HEK293 (cell line): Measurements from ENCODE around the gene NGF.

Experiments
- CTCF ChIA-PET: fragments of 350-600 bp; formaldehyde crosslinking; extraction: SDS; loops from one replicate; lab custom pipeline; 2021; ENCODE audit warnings: antibody characterized with exemption; lab: Yijun Ruan, JAX
- POLR2A ChIA-PET: fragments of 300-600 bp; formaldehyde crosslinking; extraction: SDS; loops from one replicate; lab custom pipeline; 2020; ENCODE audit warnings: antibody characterized with exemption, inconsistent platforms; lab: Yijun Ruan, JAX
- H3K27ac ChIP-seq: fragments of 200-500 bp; sonication (Bioruptor generic); 2 replicates; pipeline ENCODE4 v1.5.1; 2014; ENCODE audit warnings: low read depth, low read length, control low read depth, inconsistent platforms; ENCODE audit errors: extremely low read depth
- H3K36me3 ChIP-seq, 2 experiments: fragments of 200-500 bp in 1 of 2; sonication (Bioruptor generic) in 1 of 2; 1 replicate in 1 of 2; 2 replicates in 1 of 2; pipeline ENCODE4 v1.5.1; 2014 to 2017; ENCODE audit warnings: inconsistent platforms in 2 of 2, low read length in 2 of 2; ENCODE audit not compliant: control insufficient read depth in 2 of 2, insufficient read depth in 1 of 2
- H3K4me1 ChIP-seq: fragments of 200-500 bp; sonication (Bioruptor generic); 2 replicates; pipeline ENCODE4 v1.5.1; 2014; ENCODE audit warnings: mild to moderate bottlenecking, low read length, inconsistent platforms; ENCODE audit not compliant: control insufficient read depth, insufficient read depth
- H3K4me3 ChIP-seq: 2 replicates; pipeline ENCODE4 v1.5.1; 2011; ENCODE audit warnings: low read depth, mild to moderate bottlenecking, control low read depth, low read length, moderate library complexity
- H3K9me3 ChIP-seq: fragments of 200-500 bp; sonication (Bioruptor generic); 2 replicates; pipeline ENCODE4 v1.5.1; 2014; ENCODE audit warnings: low read depth, low read length, inconsistent platforms; ENCODE audit not compliant: control insufficient read depth, insufficient read depth
- RBAK ChIP-seq: fragments of 450-650 bp; formaldehyde crosslinking; IDR thresholded peaks from 2 replicates; pipeline ENCODE4 v1.5.1; 2016; ENCODE audit warnings: missing biosample characterization, missing genetic modification characterization
- ZIC2 ChIP-seq: fragments of 450-650 bp; formaldehyde crosslinking; IDR thresholded peaks from 2 replicates; pipeline ENCODE4 v1.5.1; 2016; ENCODE audit warnings: missing biosample characterization, missing genetic modification characterization
- ZNF16 ChIP-seq: fragments of 450-650 bp; formaldehyde crosslinking; IDR thresholded peaks from 2 replicates; pipeline ENCODE4 v1.5.1; 2016; ENCODE audit warnings: low read depth, missing biosample characterization, missing genetic modification characterization
- ZNF239 ChIP-seq: fragments of 450-650 bp; formaldehyde crosslinking; IDR thresholded peaks from 2 replicates; pipeline ENCODE4 v1.5.1; 2016; ENCODE audit warnings: missing biosample characterization, missing genetic modification characterization
- ZNF362 ChIP-seq: fragments of 450-650 bp; formaldehyde crosslinking; IDR thresholded peaks from 2 replicates; pipeline ENCODE4 v1.5.1; 2016; ENCODE audit warnings: missing biosample characterization, missing genetic modification characterization
- ZNF433 ChIP-seq: fragments of 450-650 bp; formaldehyde crosslinking; IDR thresholded peaks from 2 replicates; pipeline ENCODE4 v1.5.1; 2016; ENCODE audit warnings: missing biosample characterization, missing genetic modification characterization, low read depth
- ZNF530 ChIP-seq: fragments of 450-650 bp; formaldehyde crosslinking; IDR thresholded peaks from 2 replicates; pipeline ENCODE4 v1.5.1; 2016; ENCODE audit warnings: low read depth, missing biosample characterization, missing genetic modification characterization
- ZNF544 ChIP-seq: fragments of 450-650 bp; formaldehyde crosslinking; IDR thresholded peaks from 2 replicates; pipeline ENCODE4 v1.5.0; 2017; ENCODE audit warnings: missing biosample characterization, missing genetic modification characterization
- ZNF596 ChIP-seq: fragments of 450-650 bp; IDR thresholded peaks from 2 replicates; pipeline ENCODE4 v1.5.0; 2018; ENCODE audit warnings: missing biosample characterization, mild to moderate bottlenecking, missing genetic modification characterization, moderate library complexity
- ZNF600 ChIP-seq: fragments of 450-650 bp; formaldehyde crosslinking; IDR thresholded peaks from 2 replicates; pipeline ENCODE4 v1.5.1; 2016; ENCODE audit warnings: missing biosample characterization, missing genetic modification characterization
- ZNF645 ChIP-seq: fragments of 450-650 bp; formaldehyde crosslinking; IDR thresholded peaks from 2 replicates; pipeline ENCODE4; 2016; ENCODE audit warnings: missing biosample characterization, missing genetic modification characterization
- ZNF664 ChIP-seq: fragments of 450-650 bp; formaldehyde crosslinking; IDR thresholded peaks from 2 replicates; pipeline ENCODE4 v1.5.1; 2016; ENCODE audit warnings: missing biosample characterization, missing genetic modification characterization
- ZNF76 ChIP-seq: fragments of 450-650 bp; formaldehyde crosslinking; IDR thresholded peaks from 2 replicates; pipeline ENCODE4; 2016; ENCODE audit warnings: low read depth, missing biosample characterization, missing genetic modification characterization, borderline replicate concordance
- ZNF792 ChIP-seq: fragments of 450-650 bp; formaldehyde crosslinking; IDR thresholded peaks from 2 replicates; pipeline ENCODE4 v1.5.1; 2016; ENCODE audit warnings: missing biosample characterization, missing genetic modification characterization
- ZNF843 ChIP-seq: fragments of 450-650 bp; formaldehyde crosslinking; IDR thresholded peaks from 2 replicates; pipeline ENCODE4 v1.5.1; 2016; ENCODE audit warnings: missing biosample characterization, missing genetic modification characterization
- ZSCAN18 ChIP-seq: fragments of 450-650 bp; formaldehyde crosslinking; IDR thresholded peaks from 2 replicates; pipeline ENCODE4 v1.5.1; 2016; ENCODE audit warnings: missing biosample characterization, missing genetic modification characterization
- ZSCAN23 ChIP-seq: fragments of 450-650 bp; formaldehyde crosslinking; IDR thresholded peaks from 2 replicates; pipeline ENCODE4 v1.5.1; 2016; ENCODE audit warnings: missing biosample characterization, missing genetic modification characterization
- TF ChIP-seq, protein P1 (sequence below): fragments of 450-650 bp; formaldehyde crosslinking; conservative IDR thresholded peaks from 2 replicates; pipeline ENCODE4 v1.5.1; 2016; ENCODE audit warnings: low read depth, missing biosample characterization, missing genetic modification characterization

NGF gene

GRCh38 chr1:115374598-115374997 is 36.5 kb upstream of the NGF start:
- ChIA-PET CTCF (interaction anchor here (0.5 to 0.9 kb wide), 2 partner anchors 66 to 236 kb away, joined by 3 read pairs; no protein-coding TSS in a partner anchor), POLR2A (no interaction called here)
- Histone ChIP-seq H3K4me1 (no peaks in the 10 kb centered on the region), H3K4me3 (no peak overlapping the region), H3K9me3 (no peaks in the 10 kb centered on the region), H3K36me3 (no peaks in the 10 kb centered on the region), H3K27ac (no peak overlapping the region)
- no peak for TF ChIP-seq ZNF645
- TF ChIP-seq ZNF664 (tag by site-specific recombination): peak; percentile 57; the same call in 1 of the 2 replicates
- no peak for TF ChIP-seq ZNF239 (tag by site-specific recombination)

- CTCF ChIA-PET: no interaction called here
- no peak overlapping the region for H3K4me3 ChIP-seq
- no peak for TF ChIP-seq ZNF544 (tag by site-specific recombination)
- TF ChIP-seq ZNF16 (tag by site-specific recombination): no peak
- TF ChIP-seq ZNF843 (tag by site-specific recombination): no peak
- TF ChIP-seq, protein P1, sequence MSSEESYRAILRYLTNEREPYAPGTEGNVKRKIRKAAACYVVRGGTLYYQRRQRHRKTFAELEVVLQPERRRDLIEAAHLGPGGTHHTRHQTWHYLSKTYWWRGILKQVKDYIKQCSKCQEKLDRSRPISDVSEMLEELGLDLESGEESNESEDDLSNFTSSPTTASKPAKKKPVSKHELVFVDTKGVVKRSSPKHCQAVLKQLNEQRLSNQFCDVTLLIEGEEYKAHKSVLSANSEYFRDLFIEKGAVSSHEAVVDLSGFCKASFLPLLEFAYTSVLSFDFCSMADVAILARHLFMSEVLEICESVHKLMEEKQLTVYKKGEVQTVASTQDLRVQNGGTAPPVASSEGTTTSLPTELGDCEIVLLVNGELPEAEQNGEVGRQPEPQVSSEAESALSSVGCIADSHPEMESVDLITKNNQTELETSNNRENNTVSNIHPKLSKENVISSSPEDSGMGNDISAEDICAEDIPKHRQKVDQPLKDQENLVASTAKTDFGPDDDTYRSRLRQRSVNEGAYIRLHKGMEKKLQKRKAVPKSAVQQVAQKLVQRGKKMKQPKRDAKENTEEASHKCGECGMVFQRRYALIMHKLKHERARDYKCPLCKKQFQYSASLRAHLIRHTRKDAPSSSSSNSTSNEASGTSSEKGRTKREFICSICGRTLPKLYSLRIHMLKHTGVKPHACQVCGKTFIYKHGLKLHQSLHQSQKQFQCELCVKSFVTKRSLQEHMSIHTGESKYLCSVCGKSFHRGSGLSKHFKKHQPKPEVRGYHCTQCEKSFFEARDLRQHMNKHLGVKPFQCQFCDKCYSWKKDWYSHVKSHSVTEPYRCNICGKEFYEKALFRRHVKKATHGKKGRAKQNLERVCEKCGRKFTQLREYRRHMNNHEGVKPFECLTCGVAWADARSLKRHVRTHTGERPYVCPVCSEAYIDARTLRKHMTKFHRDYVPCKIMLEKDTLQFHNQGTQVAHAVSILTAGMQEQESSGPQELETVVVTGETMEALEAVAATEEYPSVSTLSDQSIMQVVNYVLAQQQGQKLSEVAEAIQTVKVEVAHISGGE: no peak
- TF ChIP-seq ZNF362 (tag by site-specific recombination): no peak
- TF ChIP-seq ZNF600 (tag by site-specific recombination): no peak
- TF ChIP-seq ZNF530 (tag by site-specific recombination): no peak
- no peak for TF ChIP-seq ZIC2 (tag by site-specific recombination)
- no peak for TF ChIP-seq RBAK (tag by site-specific recombination)
- TF ChIP-seq ZNF433 (tag by site-specific recombination): no peak
- TF ChIP-seq ZNF792 (tag by site-specific recombination): no peak
- TF ChIP-seq ZNF76: no peak
- TF ChIP-seq ZSCAN23 (tag by site-specific recombination): no peak
- TF ChIP-seq ZNF596 (tag by site-specific recombination): no peak
- no peak for TF ChIP-seq ZSCAN18 (tag by site-specific recombination)
- H3K9me3 ChIP-seq: no peaks in the 10 kb centered on the region
- H3K4me1 ChIP-seq: no peaks in the 10 kb centered on the region
- H3K36me3 ChIP-seq: no peaks in the 10 kb centered on the region
- POLR2A ChIA-PET: no interaction called here
- H3K27ac ChIP-seq: no peak overlapping the region
Measured at GRCh38 chr1:115373305-115373704, 35.3 kb upstream of the NGF start.
